Measurements from ENCODE around the gene RBM19.

Gene RBM19

GRCh38 chr12:113988976-113989375 is 22.9 kb upstream of the RBM19 start:
- H3K9me3 ChIP-seq (ENCODE audit: control insufficient read depth in 1 of 2, low read length in 2 of 2): no peaks in the 10 kb centered on the region
- H3K36me3 ChIP-seq (ENCODE audit: control insufficient read depth in 1 of 2, insufficient read depth in 2 of 2, low read length in 2 of 2): no peaks in the 10 kb centered on the region
- no peak overlapping the region for H3K4me3 ChIP-seq (ENCODE audit: low read depth in 1 of 2, low read length in 2 of 2)
- peaks cover 1 to 10% of the 10 kb centered on the region in 2 donors for H3K27me3 ChIP-seq (ENCODE audit: control insufficient read depth in 1 of 2, insufficient read depth in 2 of 2, low read length in 2 of 2)
- H3K9ac ChIP-seq (ENCODE audit: low read depth in 1 of 2, low read length in 2 of 2): no peak overlapping the region
- no peak overlapping the region for H3K27ac ChIP-seq (ENCODE audit: low read depth, low read length)
- no peaks in the 10 kb centered on the region for H3K4me1 ChIP-seq (ENCODE audit: control insufficient read depth in 1 of 2, insufficient read depth in 2 of 2, low read length in 2 of 2)

GRCh38 chr12:113988064-113988451 is 21.9 kb upstream of the RBM19 start:
- no peaks in the 10 kb centered on the region for H3K4me1 ChIP-seq (ENCODE audit: control insufficient read depth in 1 of 2, insufficient read depth in 2 of 2, low read length in 2 of 2)
- H3K4me3 ChIP-seq (ENCODE audit: low read depth in 1 of 2, low read length in 2 of 2): no peak overlapping the region
- no peaks in the 10 kb centered on the region for H3K9me3 ChIP-seq (ENCODE audit: control insufficient read depth in 1 of 2, low read length in 2 of 2)
- no peak overlapping the region for H3K27ac ChIP-seq (ENCODE audit: low read depth, low read length)
- no peak overlapping the region for H3K9ac ChIP-seq (ENCODE audit: low read depth in 1 of 2, low read length in 2 of 2)
- H3K36me3 ChIP-seq (ENCODE audit: control insufficient read depth in 1 of 2, insufficient read depth in 2 of 2, low read length in 2 of 2): no peaks in the 10 kb centered on the region
- H3K27me3 ChIP-seq (ENCODE audit: control insufficient read depth in 1 of 2, insufficient read depth in 2 of 2, low read length in 2 of 2): peaks cover 0 to 10% of the 10 kb centered on the region in 2 donors

GRCh38 chr12:113987261-113988063 is 21.3 kb upstream of the RBM19 start:
- Histone ChIP-seq H3K9ac (ENCODE audit: low read depth in 1 of 2, low read length in 2 of 2) (no peak overlapping the region), H3K27me3 (ENCODE audit: control insufficient read depth in 1 of 2, insufficient read depth in 2 of 2, low read length in 2 of 2) (peaks cover 0 to 8% of the 10 kb centered on the region in 2 donors), H3K4me3 (ENCODE audit: low read depth in 1 of 2, low read length in 2 of 2) (no peak overlapping the region), H3K36me3 (ENCODE audit: control insufficient read depth in 1 of 2, insufficient read depth in 2 of 2, low read length in 2 of 2) (no peaks in the 10 kb centered on the region), H3K4me1 (ENCODE audit: control insufficient read depth in 1 of 2, insufficient read depth in 2 of 2, low read length in 2 of 2) (no peaks in the 10 kb centered on the region), H3K9me3 (ENCODE audit: control insufficient read depth in 1 of 2, low read length in 2 of 2) (no peaks in the 10 kb centered on the region), H3K27ac (ENCODE audit: low read depth, low read length) (no peak overlapping the region)

- peaks cover 0 to 4% of the 10 kb centered on the region in 2 donors for H3K27me3 ChIP-seq (ENCODE audit: control insufficient read depth in 1 of 2, insufficient read depth in 2 of 2, low read length in 2 of 2)
- no peak overlapping the region for H3K27ac ChIP-seq (ENCODE audit: low read depth, low read length)
- no peaks in the 10 kb centered on the region for H3K4me1 ChIP-seq (ENCODE audit: control insufficient read depth in 1 of 2, insufficient read depth in 2 of 2, low read length in 2 of 2)
- no peak overlapping the region for H3K9ac ChIP-seq (ENCODE audit: low read depth in 1 of 2, low read length in 2 of 2)
- no peaks in the 10 kb centered on the region for H3K9me3 ChIP-seq (ENCODE audit: control insufficient read depth in 1 of 2, low read length in 2 of 2)
- H3K36me3 ChIP-seq (ENCODE audit: control insufficient read depth in 1 of 2, insufficient read depth in 2 of 2, low read length in 2 of 2): no peaks in the 10 kb centered on the region
- H3K4me3 ChIP-seq (ENCODE audit: low read depth in 1 of 2, low read length in 2 of 2): no peak overlapping the region
Observed at GRCh38 chr12:113984464-113984863, 18.3 kb upstream of the RBM19 start.

- H3K9me3 ChIP-seq (ENCODE audit: control insufficient read depth in 1 of 2, low read length in 2 of 2): no peaks in the 10 kb centered on the region
- no peak overlapping the region for H3K4me3 ChIP-seq (ENCODE audit: low read depth in 1 of 2, low read length in 2 of 2)
- no peaks in the 10 kb centered on the region for H3K36me3 ChIP-seq (ENCODE audit: control insufficient read depth in 1 of 2, insufficient read depth in 2 of 2, low read length in 2 of 2)
- H3K27me3 ChIP-seq (ENCODE audit: control insufficient read depth in 1 of 2, insufficient read depth in 2 of 2, low read length in 2 of 2): no peaks in the 10 kb centered on the region
- H3K4me1 ChIP-seq (ENCODE audit: control insufficient read depth in 1 of 2, insufficient read depth in 2 of 2, low read length in 2 of 2): no peaks in the 10 kb centered on the region
- no peak overlapping the region for H3K27ac ChIP-seq (ENCODE audit: low read depth, low read length)
- H3K9ac ChIP-seq (ENCODE audit: low read depth in 1 of 2, low read length in 2 of 2): no peak overlapping the region
Observed at GRCh38 chr12:113983777-113984448, 17.8 kb upstream of the RBM19 start.

- no peak overlapping the region for H3K27ac ChIP-seq (ENCODE audit: low read depth, low read length)
- no peak overlapping the region for H3K4me3 ChIP-seq (ENCODE audit: low read depth in 1 of 2, low read length in 2 of 2)
- H3K27me3 ChIP-seq (ENCODE audit: control insufficient read depth in 1 of 2, insufficient read depth in 2 of 2, low read length in 2 of 2): peaks cover 0 to under 1% of the 10 kb centered on the region in 2 donors
- no peaks in the 10 kb centered on the region for H3K9me3 ChIP-seq (ENCODE audit: control insufficient read depth in 1 of 2, low read length in 2 of 2)
- H3K4me1 ChIP-seq (ENCODE audit: control insufficient read depth in 1 of 2, insufficient read depth in 2 of 2, low read length in 2 of 2): no peaks in the 10 kb centered on the region
- H3K9ac ChIP-seq (ENCODE audit: low read depth in 1 of 2, low read length in 2 of 2): no peak overlapping the region
- H3K36me3 ChIP-seq (ENCODE audit: control insufficient read depth in 1 of 2, insufficient read depth in 2 of 2, low read length in 2 of 2): no peaks in the 10 kb centered on the region
Observed at GRCh38 chr12:113983265-113983664, 17.1 kb upstream of the RBM19 start.

GRCh38 chr12:113981876-113982275 is 15.8 kb upstream of the RBM19 start:
- H3K36me3 ChIP-seq (ENCODE audit: control insufficient read depth in 1 of 2, insufficient read depth in 2 of 2, low read length in 2 of 2): no peaks in the 10 kb centered on the region
- no peak overlapping the region for H3K27ac ChIP-seq (ENCODE audit: low read depth, low read length)
- H3K4me1 ChIP-seq (ENCODE audit: control insufficient read depth in 1 of 2, insufficient read depth in 2 of 2, low read length in 2 of 2): no peaks in the 10 kb centered on the region
- H3K9me3 ChIP-seq (ENCODE audit: control insufficient read depth in 1 of 2, low read length in 2 of 2): no peaks in the 10 kb centered on the region
- peaks cover 0 to 3% of the 10 kb centered on the region in 2 donors for H3K27me3 ChIP-seq (ENCODE audit: control insufficient read depth in 1 of 2, insufficient read depth in 2 of 2, low read length in 2 of 2)
- no peak overlapping the region for H3K9ac ChIP-seq (ENCODE audit: low read depth in 1 of 2, low read length in 2 of 2)
- no peak overlapping the region for H3K4me3 ChIP-seq (ENCODE audit: low read depth in 1 of 2, low read length in 2 of 2)

GRCh38 chr12:113980537-113981337 is 14.6 kb upstream of the RBM19 start:
- H3K4me1 ChIP-seq (ENCODE audit: control insufficient read depth in 1 of 2, insufficient read depth in 2 of 2, low read length in 2 of 2): no peaks in the 10 kb centered on the region
- no peaks in the 10 kb centered on the region for H3K9me3 ChIP-seq (ENCODE audit: control insufficient read depth in 1 of 2, low read length in 2 of 2)
- H3K27me3 ChIP-seq (ENCODE audit: control insufficient read depth in 1 of 2, insufficient read depth in 2 of 2, low read length in 2 of 2): peaks cover 0 to 3% of the 10 kb centered on the region in 2 donors
- no peak overlapping the region for H3K4me3 ChIP-seq (ENCODE audit: low read depth in 1 of 2, low read length in 2 of 2)
- no peak overlapping the region for H3K27ac ChIP-seq (ENCODE audit: low read depth, low read length)
- no peaks in the 10 kb centered on the region for H3K36me3 ChIP-seq (ENCODE audit: control insufficient read depth in 1 of 2, insufficient read depth in 2 of 2, low read length in 2 of 2)
- no peak overlapping the region for H3K9ac ChIP-seq (ENCODE audit: low read depth in 1 of 2, low read length in 2 of 2)

- Histone ChIP-seq H3K36me3 (ENCODE audit: control insufficient read depth in 1 of 2, insufficient read depth in 2 of 2, low read length in 2 of 2) (no peaks in the 10 kb centered on the region), H3K27ac (ENCODE audit: low read depth, low read length) (no peak overlapping the region), H3K4me1 (ENCODE audit: control insufficient read depth in 1 of 2, insufficient read depth in 2 of 2, low read length in 2 of 2) (no peaks in the 10 kb centered on the region), H3K27me3 (ENCODE audit: control insufficient read depth in 1 of 2, insufficient read depth in 2 of 2, low read length in 2 of 2) (peaks cover 3 to 5% of the 10 kb centered on the region in 2 donors), H3K4me3 (ENCODE audit: low read depth in 1 of 2, low read length in 2 of 2) (no peak overlapping the region), H3K9me3 (ENCODE audit: control insufficient read depth in 1 of 2, low read length in 2 of 2) (no peaks in the 10 kb centered on the region), H3K9ac (ENCODE audit: low read depth in 1 of 2, low read length in 2 of 2) (no peak overlapping the region)
Observed at GRCh38 chr12:113980054-113980453, 13.9 kb upstream of the RBM19 start.

- H3K27me3 ChIP-seq (ENCODE audit: control insufficient read depth in 1 of 2, insufficient read depth in 2 of 2, low read length in 2 of 2): peaks cover 3 to 9% of the 10 kb centered on the region in 2 donors
- no peak overlapping the region for H3K9ac ChIP-seq (ENCODE audit: low read depth in 1 of 2, low read length in 2 of 2)
- no peaks in the 10 kb centered on the region for H3K4me1 ChIP-seq (ENCODE audit: control insufficient read depth in 1 of 2, insufficient read depth in 2 of 2, low read length in 2 of 2)
- no peaks in the 10 kb centered on the region for H3K9me3 ChIP-seq (ENCODE audit: control insufficient read depth in 1 of 2, low read length in 2 of 2)
- H3K4me3 ChIP-seq (ENCODE audit: low read depth in 1 of 2, low read length in 2 of 2): no peak overlapping the region
- H3K36me3 ChIP-seq (ENCODE audit: control insufficient read depth in 1 of 2, insufficient read depth in 2 of 2, low read length in 2 of 2): no peaks in the 10 kb centered on the region
- no peak overlapping the region for H3K27ac ChIP-seq (ENCODE audit: low read depth, low read length)
Observed at GRCh38 chr12:113978080-113978479, 12.0 kb upstream of the RBM19 start.
